ENCODE data around the gene TCOF1. TPM values are rescaled to one million over a fixed set of nuclear protein-coding genes. Genes with fewer than 3 reads are reported as not detected.

The TCOF1 gene
- total and polyA plus RNA-seq, 2 donors from 2014 or later = 12.2 to 23.5 TPM

- peaks cover 0 to 9% (median 0%) of the 10 kb centered on the region in 3 donors for H3K4me1 ChIP-seq (ENCODE audit: control insufficient read depth in 2 of 3, insufficient read depth in 2 of 3, low read depth in 1 of 3, low read length in 3 of 3)
- no peak for DNase-seq
- H3K36me3 ChIP-seq (ENCODE audit: control insufficient read depth in 2 of 3, insufficient read depth in 3 of 3, low read length in 3 of 3) = peaks cover 2 to 40% (median 34%) of the 10 kb centered on the region in 3 donors
- H3K27me3 ChIP-seq (ENCODE audit: control insufficient read depth, insufficient read depth, low read length) = no peaks in the 10 kb centered on the region
- TF ChIP-seq CTCF (IDR thresholded peaks at IDR 0.05; ENCODE audit: borderline replicate concordance, extremely low read depth, insufficient read depth) = no peak
- intact Hi-C loops (cut with DNase I) = no loop called here
- no peaks in the 10 kb centered on the region for H3K9me3 ChIP-seq (ENCODE audit: control insufficient read depth in 2 of 3, insufficient read depth in 1 of 3, low read length in 3 of 3)
- H3K27ac ChIP-seq (ENCODE audit: low read depth in 2 of 2, low read length in 2 of 2) = no peak overlapping the region
- no peak for FAIRE-seq
- no peak overlapping the region for H3K9ac ChIP-seq (ENCODE audit: low read length in 3 of 3)
- no peak overlapping the region for H3K4me3 ChIP-seq (ENCODE audit: low read length in 3 of 3)
Measured at GRCh38 chr5:150404535-150404934, 47.0 kb downstream of the TCOF1 start.

- no peak overlapping the region for H3K9ac ChIP-seq (ENCODE audit: low read length in 3 of 3)
Measured at GRCh38 chr5:150404941-150405816, 47.7 kb downstream of the TCOF1 start.

GRCh38 chr5:150406103-150406722, 48.7 kb downstream of the TCOF1 start:
- no peak for FAIRE-seq
- peaks cover 2 to 30% (median 30%) of the 10 kb centered on the region in 3 donors for H3K36me3 ChIP-seq (ENCODE audit: control insufficient read depth in 2 of 3, insufficient read depth in 3 of 3, low read length in 3 of 3)

More at GRCh38 chr5:150404941-150405816, 47.7 kb downstream of the TCOF1 start:
- FAIRE-seq (no peak), DNase-seq (no peak)
- no peak overlapping the region for H3K27ac ChIP-seq (ENCODE audit: low read depth in 2 of 2, low read length in 2 of 2)
- no peak overlapping the region for H3K4me3 ChIP-seq (ENCODE audit: low read length in 3 of 3)
- peaks cover 0 to 12% (median 3%) of the 10 kb centered on the region in 3 donors for H3K4me1 ChIP-seq (ENCODE audit: control insufficient read depth in 2 of 3, insufficient read depth in 2 of 3, low read depth in 1 of 3, low read length in 3 of 3)
- no peaks in the 10 kb centered on the region for H3K9me3 ChIP-seq (ENCODE audit: control insufficient read depth in 2 of 3, insufficient read depth in 1 of 3, low read length in 3 of 3)
- intact Hi-C loops (cut with DNase I) = no loop called here
- no peak for TF ChIP-seq CTCF (IDR thresholded peaks at IDR 0.05; ENCODE audit: borderline replicate concordance, extremely low read depth, insufficient read depth)
- H3K36me3 ChIP-seq (ENCODE audit: control insufficient read depth in 2 of 3, insufficient read depth in 3 of 3, low read length in 3 of 3) = peaks cover 2 to 38% (median 34%) of the 10 kb centered on the region in 3 donors
- no peaks in the 10 kb centered on the region for H3K27me3 ChIP-seq (ENCODE audit: control insufficient read depth, insufficient read depth, low read length)

More at GRCh38 chr5:150406103-150406722, 48.7 kb downstream of the TCOF1 start:
- DNase-seq = no peak
- H3K27me3 ChIP-seq (ENCODE audit: control insufficient read depth, insufficient read depth, low read length) = no peaks in the 10 kb centered on the region
- no peak overlapping the region for H3K9ac ChIP-seq (ENCODE audit: low read length in 3 of 3)
- no peak for TF ChIP-seq CTCF (IDR thresholded peaks at IDR 0.05; ENCODE audit: borderline replicate concordance, extremely low read depth, insufficient read depth)
- H3K27ac ChIP-seq (ENCODE audit: low read depth in 2 of 2, low read length in 2 of 2) = no peak overlapping the region
- no peak overlapping the region for H3K4me3 ChIP-seq (ENCODE audit: low read length in 3 of 3)
- intact Hi-C loops (cut with DNase I) = no loop called here
- H3K4me1 ChIP-seq (ENCODE audit: control insufficient read depth in 2 of 3, insufficient read depth in 2 of 3, low read depth in 1 of 3, low read length in 3 of 3) = peaks cover 0 to 20% (median 10%) of the 10 kb centered on the region in 3 donors
- no peaks in the 10 kb centered on the region for H3K9me3 ChIP-seq (ENCODE audit: control insufficient read depth in 2 of 3, insufficient read depth in 1 of 3, low read length in 3 of 3)
